GM18508 (cell line): ENCODE data around the gene ATF5.
"Not testable (repeated sequence)": the region's sequence is repeated elsewhere in the genome, so short reads cannot be mapped to it uniquely, and the experiment has no call there.

Experiments
- ATAC-seq: cut with Tn5 transposase; IDR thresholded peaks from one replicate; pipeline ENCODE4 v1.9.1; 2021; ENCODE audit warnings: moderate number of reproducible peaks; ENCODE audit not compliant: insufficient read depth, unreplicated experiment

ATF5 gene

GRCh38 chr19:49968279-49968922, 39.4 kb downstream of the ATF5 start:
- no peak for ATAC-seq

GRCh38 chr19:49969355-49969754, 40.4 kb downstream of the ATF5 start:
- not testable (repeated sequence) for ATAC-seq

GRCh38 chr19:49971991-49972411, 43.0 kb downstream of the ATF5 start:
- ATAC-seq, result no peak

- no peak for ATAC-seq
Measured at GRCh38 chr19:49972841-49973240, 43.8 kb downstream of the ATF5 start.

- no peak for ATAC-seq
Measured at GRCh38 chr19:49973987-49974386, 45.0 kb downstream of the ATF5 start.

- ATAC-seq, result no peak
Measured at GRCh38 chr19:49975051-49975450, 46.0 kb downstream of the ATF5 start.

- no peak for ATAC-seq
Measured at GRCh38 chr19:49976496-49976895, 47.5 kb downstream of the ATF5 start.

- ATAC-seq, result no peak
Measured at GRCh38 chr19:49977076-49977475, 48.1 kb downstream of the ATF5 start.

GRCh38 chr19:49977881-49978280, 48.9 kb downstream of the ATF5 start:
- ATAC-seq, result no peak

- ATAC-seq, result no peak
Measured at GRCh38 chr19:49978324-49978723, 49.3 kb downstream of the ATF5 start.

- ATAC-seq, result no peak
Measured at GRCh38 chr19:49981603-49982593, 52.9 kb downstream of the ATF5 start.
